GM19324 (cell line): ENCODE data around the gene NRG2.

Experiments used
- ATAC-seq: cut with Tn5 transposase; IDR thresholded peaks from one replicate; pipeline ENCODE4 v1.9.1; 2021; ENCODE audit warnings: mild to moderate bottlenecking, moderate library complexity; ENCODE audit not compliant: unreplicated experiment, low FRiP score

Gene NRG2

GRCh38 chr5:139886213-139886612 is 156.9 kb downstream of the NRG2 start:
- ATAC-seq, result no peak

DNA sequence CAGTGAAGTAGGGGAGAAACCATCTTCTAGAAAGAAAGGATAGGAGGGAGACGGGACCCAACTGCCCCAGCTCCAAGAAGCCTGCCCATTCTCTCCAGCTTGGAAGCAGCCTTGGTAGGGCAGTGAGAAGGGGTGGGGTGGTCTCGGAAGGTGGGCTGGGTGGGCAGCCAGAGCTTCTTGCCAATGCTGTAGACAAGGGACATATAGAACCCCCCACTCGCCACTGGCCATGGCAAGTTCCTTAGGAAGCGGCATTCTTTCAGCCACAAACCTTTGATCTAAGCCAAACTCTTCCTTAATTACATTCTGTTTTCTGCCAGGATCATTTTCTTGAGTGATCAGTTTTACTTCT is 157.3 kb downstream of the NRG2 start:
- ATAC-seq, result no peak

- ATAC-seq, result no peak
Observed at GRCh38 chr5:139885172-139885856, 157.8 kb downstream of the NRG2 start.

- ATAC-seq, result no peak
Observed at GRCh38 chr5:139884734-139885133, 158.4 kb downstream of the NRG2 start.

DNA sequence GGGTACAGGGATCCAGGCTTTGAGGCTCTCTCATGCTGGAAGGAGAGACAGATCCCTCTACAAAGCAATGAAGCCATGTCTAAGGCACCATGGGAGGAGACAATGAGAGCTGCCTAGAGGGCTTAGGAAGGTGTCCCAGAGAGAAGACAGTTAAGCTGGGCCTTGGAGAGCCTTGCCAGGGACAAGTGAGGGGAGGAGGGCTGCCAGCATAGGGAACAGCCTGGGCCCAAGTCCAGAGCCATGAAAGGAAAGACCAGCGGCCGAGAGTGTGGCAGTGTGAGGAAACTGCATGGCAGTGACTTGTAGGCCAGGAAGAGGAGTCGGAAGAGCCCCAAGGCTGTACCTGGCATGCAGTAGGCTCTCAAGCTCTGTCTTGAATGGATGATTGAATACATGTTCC is 159.0 kb downstream of the NRG2 start:
- no peak for ATAC-seq

DNA sequence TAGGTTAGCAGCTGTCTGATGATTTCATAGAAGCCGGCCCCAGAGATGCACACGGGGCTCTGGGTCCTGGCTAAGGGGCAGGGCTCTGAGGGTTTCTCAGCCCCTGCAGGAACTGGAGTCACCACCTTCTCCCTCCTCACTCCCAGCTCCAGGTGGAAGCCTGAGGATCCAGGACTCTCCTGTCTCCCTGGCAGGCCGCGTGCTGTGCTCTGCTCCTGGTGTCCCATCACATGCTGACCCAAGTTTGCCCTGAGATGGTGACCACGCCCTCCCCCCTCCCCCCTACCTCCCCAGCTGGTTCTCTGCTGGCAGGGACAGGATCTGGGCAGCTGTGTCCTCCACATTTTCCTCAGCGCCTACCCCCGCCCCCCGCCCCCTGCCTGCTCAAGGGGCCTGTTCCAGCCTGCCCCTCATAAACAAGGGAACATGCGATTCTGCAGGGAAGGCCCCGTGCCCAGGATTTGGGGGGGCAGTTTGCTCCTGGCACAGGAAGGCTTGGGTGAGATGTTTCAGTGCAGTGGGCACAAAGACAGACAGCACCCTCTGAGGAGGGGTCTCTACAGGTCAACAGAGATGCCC is 160.0 kb downstream of the NRG2 start:
- no peak for ATAC-seq

DNA sequence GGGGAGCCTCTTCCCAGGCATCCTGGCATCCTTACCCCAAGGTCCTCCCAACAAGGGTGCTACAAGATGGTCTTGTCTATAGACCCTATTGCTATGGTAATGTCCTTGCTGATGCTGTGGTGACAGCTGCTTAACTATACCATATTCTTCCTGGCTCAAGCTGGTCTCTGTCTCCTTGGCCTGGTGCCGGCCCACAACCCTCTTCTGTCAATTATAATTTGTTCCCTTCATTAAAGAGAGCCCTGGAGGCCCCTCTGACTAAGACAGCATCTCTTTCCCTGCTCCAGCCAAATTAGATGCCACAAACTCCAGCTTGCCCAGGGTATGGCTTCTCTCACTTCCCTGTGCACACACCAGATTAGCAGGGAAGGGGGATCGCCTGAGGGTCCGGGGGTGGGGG is 160.8 kb downstream of the NRG2 start:
- no peak for ATAC-seq

DNA sequence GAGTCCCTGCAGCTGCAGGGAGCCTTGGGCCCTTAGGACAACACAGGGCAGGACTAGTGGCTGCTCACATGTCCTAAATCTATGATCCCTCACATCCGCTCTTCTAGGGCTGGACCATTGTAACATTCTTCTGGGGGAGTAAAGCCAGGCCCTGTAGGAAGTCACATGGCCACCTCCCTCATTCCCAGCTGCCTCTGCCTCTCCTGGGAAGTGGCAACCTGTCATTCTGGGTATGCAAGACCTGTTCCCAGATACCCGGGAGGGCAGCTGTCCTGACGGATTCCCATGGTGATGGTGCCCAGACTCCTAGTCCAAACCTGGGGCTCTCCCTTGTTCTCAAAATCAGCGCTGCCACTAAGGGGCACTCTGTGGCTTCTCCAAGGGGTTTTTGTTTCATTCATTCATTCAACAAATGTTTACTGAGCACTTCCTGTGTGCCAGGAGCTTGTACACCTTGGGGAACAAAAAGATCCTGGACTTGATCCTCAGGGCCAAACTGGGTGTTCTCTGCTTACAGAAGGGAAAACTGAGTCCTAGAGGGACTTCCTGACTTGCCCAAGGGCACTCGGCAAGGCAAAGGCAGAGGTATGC is 161.9 kb downstream of the NRG2 start:
- no peak for ATAC-seq

DNA sequence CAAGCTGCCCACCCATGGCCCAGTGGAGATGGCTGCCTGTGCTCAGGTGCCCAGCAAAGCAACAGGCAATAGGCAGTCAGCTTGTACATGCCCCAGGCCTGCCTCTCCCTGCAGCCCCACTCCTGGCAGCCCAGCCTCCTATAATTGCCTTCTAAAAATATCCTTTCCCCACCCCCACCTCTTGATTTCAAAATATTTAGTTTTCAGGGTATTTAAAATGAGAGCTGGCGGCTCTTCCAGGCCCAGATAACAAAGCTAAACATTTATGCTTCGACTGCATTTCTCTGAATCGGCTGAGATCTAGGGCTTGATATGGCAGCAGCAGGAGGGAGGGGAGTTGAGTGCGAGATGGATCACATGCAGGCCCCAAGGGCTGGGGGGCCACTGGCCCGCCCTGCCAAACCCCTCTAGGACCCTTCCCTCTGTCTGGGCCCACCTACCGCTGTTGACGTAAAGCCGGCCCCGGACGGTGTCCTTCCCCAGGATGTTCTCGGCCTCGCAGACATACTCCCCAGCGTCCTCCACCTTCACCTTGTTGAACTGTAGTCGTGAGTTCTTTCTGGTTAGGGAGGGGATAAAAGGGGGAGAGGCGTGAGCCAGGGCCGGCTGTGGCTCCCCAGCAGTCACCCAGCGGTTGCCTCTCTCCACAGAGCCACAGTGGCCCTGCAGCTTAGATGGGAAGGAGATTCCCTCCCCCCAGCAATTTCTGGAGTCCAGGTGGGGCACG is 162.5 kb downstream of the NRG2 start:
- no peak for ATAC-seq

GRCh38 chr5:139878093-139878492 is 165.0 kb downstream of the NRG2 start:
- ATAC-seq, result no peak

DNA sequence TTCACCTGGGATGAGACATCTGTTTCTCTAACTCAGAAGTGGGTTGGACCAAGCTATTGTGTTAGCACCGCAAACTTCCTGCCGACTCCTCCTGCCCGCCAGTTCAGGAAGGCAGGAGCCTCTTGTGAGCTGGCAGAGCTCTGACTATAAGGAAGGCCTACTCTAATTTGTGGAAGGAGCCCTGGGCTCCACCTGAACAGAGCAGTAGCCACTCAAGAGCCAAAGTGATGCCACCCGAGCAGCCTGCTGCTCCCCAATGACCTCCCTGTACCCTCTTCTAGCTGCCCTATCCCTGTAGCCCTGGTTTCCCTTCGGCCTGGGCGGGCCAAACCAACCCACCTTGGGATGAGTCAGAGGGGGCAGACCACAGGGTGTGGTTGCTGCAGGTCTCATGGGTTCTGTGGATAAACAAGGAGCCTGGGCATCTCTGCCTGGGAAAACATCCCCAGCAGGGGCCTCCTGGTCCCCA is 165.9 kb downstream of the NRG2 start:
- ATAC-seq, result no peak

DNA sequence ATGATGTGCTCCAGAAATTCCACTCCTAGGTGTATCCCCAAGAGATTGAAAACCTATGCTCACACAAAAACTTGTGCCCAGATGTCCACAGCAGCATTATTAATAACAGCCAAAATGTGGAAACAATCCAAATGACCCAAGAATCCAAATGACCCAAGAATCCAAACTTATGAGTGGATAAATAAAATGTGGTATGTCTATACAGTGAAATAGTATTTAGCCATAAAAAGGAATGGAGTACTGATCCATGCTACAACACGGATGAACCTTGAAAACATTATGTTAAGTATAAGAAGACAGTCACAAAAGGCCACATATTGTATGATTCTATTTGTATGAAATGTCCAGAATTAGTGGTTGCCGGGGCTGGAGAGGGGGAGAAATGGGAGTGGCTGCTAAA is 167.1 kb downstream of the NRG2 start:
- ATAC-seq, result no peak

DNA sequence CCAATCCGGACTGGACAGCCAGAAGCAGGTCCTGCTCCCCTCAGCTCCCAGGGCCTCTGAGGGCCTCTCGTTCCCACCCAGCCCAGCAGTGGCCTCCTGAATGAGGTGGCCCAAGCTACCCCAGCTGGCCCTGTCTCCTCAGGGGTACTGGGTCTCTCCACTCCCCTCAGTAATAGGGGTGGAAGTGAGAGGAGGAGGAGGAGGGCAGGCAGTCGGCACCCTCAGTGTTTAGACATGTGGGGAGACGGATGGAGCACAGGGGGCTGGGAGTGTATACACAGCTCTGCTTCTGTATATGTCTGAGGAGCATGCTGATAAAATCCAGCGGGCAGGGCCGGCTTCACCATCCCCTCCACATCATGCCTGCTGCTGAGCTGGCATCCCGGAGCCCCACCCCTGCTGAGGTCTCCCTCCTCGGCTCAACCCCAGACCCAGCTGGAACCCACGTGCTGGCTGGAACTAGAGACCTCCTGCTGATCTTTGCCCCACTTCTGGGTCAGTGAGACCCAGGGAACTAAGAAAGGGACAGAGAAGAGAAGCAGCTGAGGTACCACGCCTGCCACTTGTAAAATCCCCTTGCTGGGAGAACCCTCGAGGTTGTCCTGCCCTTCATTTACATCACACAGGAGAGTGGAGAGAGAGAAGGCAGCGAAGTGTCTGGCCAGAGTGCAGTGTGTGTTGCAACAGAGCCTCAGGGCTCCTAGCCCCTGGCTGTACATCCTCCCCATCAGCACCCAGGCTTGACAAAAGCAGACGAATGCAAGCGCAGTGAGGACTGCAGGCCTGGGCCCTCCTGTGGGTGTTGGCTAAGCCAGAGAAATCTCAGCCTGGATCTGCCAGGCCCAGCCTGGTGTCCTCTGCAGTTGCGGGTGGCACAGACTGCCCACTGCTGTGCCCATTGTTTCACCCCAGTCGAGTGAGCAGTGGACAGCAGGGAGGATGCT is 170.0 kb downstream of the NRG2 start:
- no peak for ATAC-seq

GRCh38 chr5:139872052-139872766 is 170.9 kb downstream of the NRG2 start:
- no peak for ATAC-seq

GRCh38 chr5:139871614-139872013 is 171.5 kb downstream of the NRG2 start:
- ATAC-seq, result no peak

DNA sequence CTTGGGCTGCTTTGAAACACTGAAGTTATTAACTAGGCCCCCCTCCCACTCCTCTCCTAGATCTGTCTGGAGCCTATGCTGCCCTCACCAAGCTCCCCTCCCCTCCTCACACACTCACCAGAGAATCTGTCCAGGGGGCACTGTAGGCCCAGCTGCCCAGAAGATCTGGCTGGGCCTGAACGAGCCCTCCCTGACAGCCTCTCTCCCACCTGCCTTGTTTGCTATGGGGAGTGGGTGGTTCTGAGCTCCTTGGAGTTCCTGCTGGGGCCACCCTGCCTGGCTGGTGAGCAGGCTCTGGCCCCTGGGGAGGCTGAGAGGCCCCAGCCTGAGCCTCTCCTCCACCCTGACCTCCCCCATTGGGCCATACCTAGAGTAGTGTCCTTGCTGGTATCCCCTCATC is 172.4 kb downstream of the NRG2 start:
- no peak for ATAC-seq

GRCh38 chr5:139869042-139869790 is 173.9 kb downstream of the NRG2 start:
- ATAC-seq, result no peak

DNA sequence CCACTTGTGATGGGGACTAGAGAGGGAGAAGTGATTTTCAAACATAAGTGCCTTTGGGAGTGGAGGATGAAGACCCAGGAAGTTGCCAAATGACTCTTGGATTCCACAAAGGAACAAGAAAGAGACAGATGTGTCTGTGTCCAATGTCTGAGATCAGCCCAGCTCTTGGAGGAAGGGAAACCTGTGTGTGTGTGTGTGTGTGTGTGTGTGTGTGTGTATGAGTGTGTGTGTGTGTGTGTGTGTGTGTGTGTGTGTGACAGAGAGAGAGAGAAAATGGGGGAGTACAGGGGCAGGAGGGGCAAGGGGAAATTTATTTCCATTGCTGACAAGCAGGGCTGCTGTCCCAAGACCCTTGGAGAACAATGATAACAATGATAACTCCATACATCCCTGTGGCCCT is 175.5 kb downstream of the NRG2 start:
- ATAC-seq, result no peak

- ATAC-seq, result no peak
Observed at GRCh38 chr5:139867109-139867508, 176.0 kb downstream of the NRG2 start.
